ENCODE data around the gene PCED1B.

DNA sequence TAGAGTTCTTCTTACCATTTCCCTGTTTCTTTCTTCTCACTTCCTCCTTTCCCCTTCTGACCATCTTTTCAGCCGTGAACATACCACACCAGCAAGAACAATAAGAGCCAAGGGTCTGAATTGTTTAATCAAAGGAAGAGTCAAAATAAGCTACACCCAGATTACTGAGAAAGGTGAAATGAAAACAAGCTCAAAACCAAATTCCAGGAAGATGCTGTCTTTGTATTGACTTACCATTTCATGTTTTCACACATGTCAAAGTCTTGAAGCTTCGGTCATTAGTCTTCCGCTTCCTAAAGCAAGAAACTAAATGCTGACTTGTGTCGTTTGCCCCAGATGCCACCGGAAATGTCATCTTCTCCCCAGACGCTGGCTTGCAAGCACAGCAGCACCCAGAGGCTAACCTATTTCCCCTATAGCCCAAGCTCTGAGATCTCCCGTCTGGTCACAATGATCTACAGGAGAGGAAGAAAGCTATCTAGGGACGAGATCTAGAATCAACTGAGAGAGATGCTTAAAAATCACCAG is 136.8 kb downstream of the PCED1B start:
- TF ChIP-seq, protein P1, sequence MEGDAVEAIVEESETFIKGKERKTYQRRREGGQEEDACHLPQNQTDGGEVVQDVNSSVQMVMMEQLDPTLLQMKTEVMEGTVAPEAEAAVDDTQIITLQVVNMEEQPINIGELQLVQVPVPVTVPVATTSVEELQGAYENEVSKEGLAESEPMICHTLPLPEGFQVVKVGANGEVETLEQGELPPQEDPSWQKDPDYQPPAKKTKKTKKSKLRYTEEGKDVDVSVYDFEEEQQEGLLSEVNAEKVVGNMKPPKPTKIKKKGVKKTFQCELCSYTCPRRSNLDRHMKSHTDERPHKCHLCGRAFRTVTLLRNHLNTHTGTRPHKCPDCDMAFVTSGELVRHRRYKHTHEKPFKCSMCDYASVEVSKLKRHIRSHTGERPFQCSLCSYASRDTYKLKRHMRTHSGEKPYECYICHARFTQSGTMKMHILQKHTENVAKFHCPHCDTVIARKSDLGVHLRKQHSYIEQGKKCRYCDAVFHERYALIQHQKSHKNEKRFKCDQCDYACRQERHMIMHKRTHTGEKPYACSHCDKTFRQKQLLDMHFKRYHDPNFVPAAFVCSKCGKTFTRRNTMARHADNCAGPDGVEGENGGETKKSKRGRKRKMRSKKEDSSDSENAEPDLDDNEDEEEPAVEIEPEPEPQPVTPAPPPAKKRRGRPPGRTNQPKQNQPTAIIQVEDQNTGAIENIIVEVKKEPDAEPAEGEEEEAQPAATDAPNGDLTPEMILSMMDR (IDR thresholded peaks at IDR 0.05): no peak
- no peak for TF ChIP-seq POLR2A (IDR thresholded peaks at IDR 0.05)

All from testis (tissue), 2 donors.